Common myeloid progenitor, CD34-positive (primary cell): ENCODE data around the gene RNASET2.

Experiments
- CTCF ChIA-PET: fragments of 350-600 bp; sonication (Branson Sonifier 250); formaldehyde crosslinking; loops from one replicate; lab custom pipeline; 2021; ENCODE audit warnings: antibody characterized with exemption; lab: Charles Lee
- POLR2A ChIA-PET: fragments of 350-600 bp; sonication (Branson Sonifier 250); formaldehyde crosslinking; loops from one replicate; lab custom pipeline; 2021; ENCODE audit warnings: antibody characterized with exemption; lab: Charles Lee
- DNase-seq, 3 donors: peaks; one replicate each; pipeline versions ENCODE4 v3.0.0 to v3.0.0-alpha.2; 2013
- H3K27ac ChIP-seq, 2 experiments: 1 replicate in 1 of 2; 2 replicates in 1 of 2; pipeline ENCODE4 v1.7.0; 2013; ENCODE audit warnings: inconsistent platforms in 2 of 2, low read length in 2 of 2, mild to moderate bottlenecking in 2 of 2, low read depth in 1 of 2, moderate library complexity in 1 of 2; ENCODE audit not compliant: severe bottlenecking in 2 of 2, insufficient read depth in 1 of 2, poor library complexity in 1 of 2
- H3K27me3 ChIP-seq, 5 experiments: replicated peaks in 2 of 5; 1 replicate in 3 of 5; 2 replicates in 2 of 5; pipeline versions ENCODE4 v1.6.1 to v1.7.0; 2013; ENCODE audit warnings: low read length in 4 of 5, mild to moderate bottlenecking in 2 of 5, moderate library complexity in 2 of 5, inconsistent platforms in 1 of 5; ENCODE audit not compliant: insufficient read depth in 5 of 5, control insufficient read depth in 4 of 5
- H3K36me3 ChIP-seq, 4 experiments: 1 replicate in 2 of 4; 2 replicates in 2 of 4; pipeline versions ENCODE4 v1.6.1 to v1.7.0; 2013; ENCODE audit warnings: low read length in 3 of 4, control low read depth in 1 of 4, mild to moderate bottlenecking in 1 of 4; ENCODE audit not compliant: control insufficient read depth in 4 of 4, insufficient read depth in 4 of 4
- H3K4me1 ChIP-seq, 4 experiments: 1 replicate in 3 of 4; 2 replicates in 1 of 4; pipeline versions ENCODE4 v1.6.1 to v1.7.1; 2013; ENCODE audit warnings: low read length in 3 of 4, mild to moderate bottlenecking in 3 of 4, control low read depth in 1 of 4, inconsistent platforms in 1 of 4, moderate library complexity in 1 of 4; ENCODE audit not compliant: control insufficient read depth in 4 of 4, insufficient read depth in 4 of 4; ENCODE audit errors: control extremely low read depth in 1 of 4
- H3K4me3 ChIP-seq, 7 experiments: 1 replicate in 4 of 7; 2 replicates in 3 of 7; pipeline versions ENCODE4 v1.5.1 to v1.7.0; 2013; ENCODE audit warnings: mild to moderate bottlenecking in 7 of 7, low read length in 6 of 7, moderate library complexity in 6 of 7, inconsistent platforms in 2 of 7, low read depth in 2 of 7, control low read depth in 1 of 7; ENCODE audit not compliant: insufficient read depth in 4 of 7, control insufficient read depth in 1 of 7; ENCODE audit errors: extremely low read depth in 1 of 7
- H3K9me3 ChIP-seq, 5 experiments: 1 replicate in 4 of 5; 2 replicates in 1 of 5; pipeline versions ENCODE4 v1.6.1 to v1.7.1; 2013; ENCODE audit warnings: low read length in 4 of 5, mild to moderate bottlenecking in 2 of 5, inconsistent platforms in 1 of 5, low read depth in 1 of 5, moderate library complexity in 1 of 5; ENCODE audit not compliant: control insufficient read depth in 4 of 5, insufficient read depth in 2 of 5; ENCODE audit errors: control extremely low read depth in 1 of 5
- WGBS: methylation state at CpG from one replicate; pipeline ENCODE4 v1.1.5; 2013; ENCODE audit not compliant: insufficient coverage; 5-methylcytosine and 5-hydroxymethylcytosine counted together

RNASET2 gene

DNA sequence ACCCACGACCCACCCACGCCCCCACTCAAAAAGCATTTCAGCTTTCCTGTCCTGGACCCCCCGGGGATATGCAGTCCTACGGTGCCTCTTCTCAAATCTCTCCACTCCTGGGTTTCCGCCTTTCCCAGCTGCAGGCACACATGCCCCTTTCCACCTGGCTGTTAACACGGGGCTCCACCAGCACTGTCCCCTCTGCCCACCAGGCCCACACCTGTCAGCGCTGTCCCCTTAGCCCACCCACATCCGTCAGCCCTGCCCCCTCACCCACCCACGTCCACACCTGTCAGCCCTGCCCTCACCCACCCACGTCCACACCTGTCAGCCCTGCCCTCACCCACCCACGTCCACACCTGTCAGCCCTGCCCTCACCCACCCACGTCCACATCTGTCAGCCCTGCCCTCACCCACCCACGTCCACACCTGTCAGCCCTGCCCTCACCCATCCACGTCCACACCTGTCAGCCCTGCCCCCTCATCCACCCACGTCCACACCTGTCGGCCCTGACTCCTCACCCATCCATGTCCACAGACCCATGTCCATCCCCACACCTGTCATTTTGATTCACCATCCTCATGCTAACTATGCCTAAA is 11.6 kb downstream of the RNASET2 start:
- POLR2A ChIA-PET = no interaction called here
- Histone ChIP-seq H3K4me1 (peaks cover 0 to 21% (median 13%) of the 10 kb centered on the region in 4 experiments), H3K4me3 (no peak overlapping the region), H3K27me3 (no peaks in the 10 kb centered on the region), H3K36me3 (peaks cover 15 to 64% (median 17%) of the 10 kb centered on the region in 4 experiments), H3K9me3 (no peaks in the 10 kb centered on the region), H3K27ac (no peak overlapping the region)
- no peak for DNase-seq
- WGBS = 90% methylated on average over 12 of the region's 16 CpGs
- CTCF ChIA-PET = interaction anchor here (0.8 kb wide), 1 partner anchor 219 kb away, joined by 3 read pairs; no protein-coding TSS in a partner anchor

DNA sequence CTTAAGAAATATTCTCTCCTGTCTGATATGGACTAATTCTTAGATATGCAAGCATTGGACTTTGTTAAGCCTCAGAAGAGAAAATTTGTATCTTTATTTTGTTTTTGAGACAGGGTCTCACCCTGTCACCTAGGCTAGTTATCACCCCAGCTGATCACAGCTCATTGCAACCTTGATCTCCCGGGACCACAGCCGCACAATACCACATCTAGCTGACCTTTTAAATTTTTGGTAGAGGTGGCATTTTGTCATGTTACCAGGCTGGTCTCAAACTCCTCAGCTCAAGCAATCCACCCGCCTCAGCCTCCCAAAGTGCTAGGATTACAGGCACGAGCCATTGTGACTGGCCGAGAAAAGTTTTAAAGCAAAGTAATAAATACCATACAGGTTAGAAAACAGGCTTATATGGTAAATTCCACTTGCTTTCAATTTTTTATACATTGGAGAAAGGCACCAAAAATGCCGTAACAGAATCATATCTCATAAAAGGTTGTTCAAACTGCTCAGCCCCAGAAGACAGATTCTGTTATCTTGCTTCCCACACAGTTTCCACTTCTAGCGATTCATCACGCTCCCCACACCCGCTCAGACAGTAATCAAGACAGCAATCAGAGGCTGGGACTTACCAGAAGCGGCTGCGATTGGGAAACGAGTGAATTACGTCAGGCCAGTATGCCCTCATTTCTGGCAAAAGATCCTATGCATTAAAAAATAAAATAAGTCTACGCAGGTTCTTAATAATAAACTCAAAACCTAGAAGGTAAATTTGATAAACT is 13.8 kb downstream of the RNASET2 start:
- peak; percentile 91 to 99 (median 97) for DNase-seq
- POLR2A ChIA-PET = interaction anchor here (1.1 to 1.3 kb wide), 3 partner anchors 9 to 80 kb away, joined by 3 read pairs; no protein-coding TSS in a partner anchor
- Histone ChIP-seq H3K27ac (peak overlapping the region; percentile 63 to 70), H3K36me3 (peaks cover 14 to 71% (median 20%) of the 10 kb centered on the region in 4 experiments), H3K9me3 (no peaks in the 10 kb centered on the region), H3K4me3 (peak overlapping the region in 2 of 7 experiments; percentile 23 to 35), H3K4me1 (peaks cover 0 to 21% (median 13%) of the 10 kb centered on the region in 4 experiments), H3K27me3 (no peaks in the 10 kb centered on the region)
- WGBS = 21% methylated on average over 4 of the region's 14 CpGs
- CTCF ChIA-PET = interaction anchor here (1.4 to 3.2 kb wide), 3 partner anchors 8 to 11 kb away, joined by 5 to 8 read pairs (median 8); no protein-coding TSS in a partner anchor

DNA sequence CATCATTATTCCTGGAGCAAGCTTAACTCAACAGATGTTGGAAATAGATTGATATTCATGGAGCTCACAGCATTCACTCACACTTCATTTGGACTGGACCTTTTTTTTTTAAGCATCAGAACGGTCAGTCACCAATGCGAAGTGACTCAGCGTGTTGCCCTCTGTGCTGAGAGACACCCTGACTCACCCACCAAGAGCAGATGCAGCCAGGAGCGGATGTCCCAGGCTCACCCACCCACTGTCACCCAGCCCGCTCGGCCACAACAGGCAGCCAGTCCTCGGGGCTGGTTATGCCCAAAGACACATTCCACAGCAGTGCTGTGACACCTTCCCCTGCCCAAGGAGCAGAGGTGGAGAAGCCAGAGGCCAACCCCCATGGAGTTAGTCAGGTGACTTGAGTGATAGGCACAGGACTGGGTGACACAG is 15.7 kb downstream of the RNASET2 start:
- ChIA-PET CTCF (interaction anchor here (0.9 to 3.2 kb wide), 4 partner anchors 10 to 48 kb away, joined by 3 to 8 read pairs (median 6); no protein-coding TSS in a partner anchor), POLR2A (no interaction called here)
- Histone ChIP-seq H3K36me3 (peaks cover 7 to 62% (median 11%) of the 10 kb centered on the region in 4 experiments), H3K27ac (no peak overlapping the region), H3K27me3 (no peaks in the 10 kb centered on the region), H3K4me1 (peaks cover 4 to 27% (median 14%) of the 10 kb centered on the region in 4 experiments), H3K4me3 (no peak overlapping the region), H3K9me3 (no peaks in the 10 kb centered on the region)
- 100% methylated on average over 4 of the region's 7 CpGs for WGBS
- no peak for DNase-seq

DNA sequence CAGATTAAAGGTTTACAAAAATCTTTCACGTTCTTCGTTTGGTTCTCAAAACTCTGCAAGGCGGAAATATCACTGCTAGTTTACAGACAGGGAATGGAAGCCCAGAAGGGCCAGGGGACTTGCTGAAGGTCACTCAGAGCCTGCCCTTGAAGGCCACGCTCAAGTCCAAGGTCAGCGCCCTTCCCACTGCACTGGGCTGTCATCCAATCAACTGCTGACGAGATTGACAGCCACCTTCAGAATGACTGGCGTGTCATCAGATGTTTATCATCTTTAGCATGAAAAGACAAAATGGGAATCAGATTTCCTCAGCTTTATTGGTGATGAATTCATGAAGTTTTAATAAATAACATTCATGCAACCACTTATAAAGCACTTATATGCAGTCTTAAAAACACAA is 16.5 kb downstream of the RNASET2 start:
- H3K4me3 ChIP-seq = no peak overlapping the region
- H3K4me1 ChIP-seq = peaks cover 4 to 27% (median 14%) of the 10 kb centered on the region in 4 experiments
- H3K27ac ChIP-seq = no peak overlapping the region
- H3K27me3 ChIP-seq = no peaks in the 10 kb centered on the region
- peaks cover 8 to 62% (median 10%) of the 10 kb centered on the region in 4 experiments for H3K36me3 ChIP-seq
- no peaks in the 10 kb centered on the region for H3K9me3 ChIP-seq
- POLR2A ChIA-PET = no interaction called here
- DNase-seq = no peak
- 95% methylated on average over 6 of the region's 7 CpGs for WGBS
- CTCF ChIA-PET = interaction anchor here (1.4 to 3.2 kb wide), 2 partner anchors 11 to 49 kb away, joined by 3 to 8 read pairs; no protein-coding TSS in a partner anchor

DNA sequence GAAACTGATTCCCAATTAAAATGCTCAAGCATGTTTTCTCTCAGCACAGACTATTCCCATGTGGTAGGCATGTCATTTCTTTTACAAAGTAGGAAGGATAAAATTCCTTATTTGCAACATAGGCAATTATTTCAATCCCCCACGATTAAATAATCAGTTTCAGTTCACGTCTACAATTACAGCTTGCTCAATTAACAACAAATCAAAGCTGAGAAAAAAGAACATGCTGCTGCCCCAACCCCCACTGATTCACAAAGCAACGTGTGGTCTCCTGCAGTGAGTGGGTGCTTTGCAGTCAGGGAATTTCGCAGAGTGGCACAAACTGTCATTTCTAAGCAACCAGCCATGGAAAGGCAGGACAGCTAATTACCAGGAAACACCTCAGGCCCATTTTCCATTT is 17.0 kb downstream of the RNASET2 start:
- H3K9me3 ChIP-seq = no peaks in the 10 kb centered on the region
- no CpG with 5 or more reads among the region's 4 CpGs for WGBS
- H3K4me1 ChIP-seq = peaks cover 4 to 25% (median 14%) of the 10 kb centered on the region in 4 experiments
- no peak overlapping the region for H3K27ac ChIP-seq
- DNase-seq = no peak
- H3K36me3 ChIP-seq = peaks cover 10 to 64% (median 12%) of the 10 kb centered on the region in 4 experiments
- H3K27me3 ChIP-seq = no peaks in the 10 kb centered on the region
- no peak overlapping the region for H3K4me3 ChIP-seq
- ChIA-PET CTCF (no interaction called here), POLR2A (no interaction called here)

DNA sequence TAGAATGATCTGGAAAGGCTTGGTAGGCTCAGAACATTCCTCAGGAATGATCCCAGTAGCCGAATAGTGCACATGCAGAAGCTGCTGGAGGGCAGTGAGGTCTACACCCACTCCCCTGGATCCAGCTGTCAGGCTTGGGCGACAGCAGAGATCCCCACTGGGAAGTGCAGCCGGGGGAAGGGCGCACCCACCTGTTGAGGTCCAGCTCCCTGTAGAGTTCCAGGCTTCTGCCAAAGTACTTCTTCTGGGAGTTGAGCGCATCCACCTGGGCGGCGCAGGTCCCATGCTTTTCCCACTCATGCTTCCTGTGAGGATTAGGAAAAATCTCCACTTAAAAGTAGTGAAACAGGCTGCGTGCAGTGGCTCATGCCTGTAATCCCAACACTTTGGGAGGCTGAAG is 17.6 kb downstream of the RNASET2 start:
- no peak for DNase-seq
- Histone ChIP-seq H3K9me3 (no peaks in the 10 kb centered on the region), H3K36me3 (peaks cover 10 to 66% (median 14%) of the 10 kb centered on the region in 4 experiments), H3K4me1 (peaks cover 4 to 20% (median 14%) of the 10 kb centered on the region in 4 experiments), H3K27me3 (no peaks in the 10 kb centered on the region), H3K27ac (no peak overlapping the region), H3K4me3 (no peak overlapping the region)
- POLR2A ChIA-PET = no interaction called here
- CTCF ChIA-PET = no interaction called here
- 97% methylated on average over 8 of the region's 8 CpGs for WGBS
